ENCODE data around the gene MTHFD1. TPM values are rescaled to one million over a fixed set of nuclear protein-coding genes. Genes with fewer than 3 reads are reported as not detected.

MTHFD1 gene
- total and polyA plus RNA-seq, 2 of the 4 experiments (the other 2 are of a cell fraction): 32.2 to 64.9 TPM

DNA sequence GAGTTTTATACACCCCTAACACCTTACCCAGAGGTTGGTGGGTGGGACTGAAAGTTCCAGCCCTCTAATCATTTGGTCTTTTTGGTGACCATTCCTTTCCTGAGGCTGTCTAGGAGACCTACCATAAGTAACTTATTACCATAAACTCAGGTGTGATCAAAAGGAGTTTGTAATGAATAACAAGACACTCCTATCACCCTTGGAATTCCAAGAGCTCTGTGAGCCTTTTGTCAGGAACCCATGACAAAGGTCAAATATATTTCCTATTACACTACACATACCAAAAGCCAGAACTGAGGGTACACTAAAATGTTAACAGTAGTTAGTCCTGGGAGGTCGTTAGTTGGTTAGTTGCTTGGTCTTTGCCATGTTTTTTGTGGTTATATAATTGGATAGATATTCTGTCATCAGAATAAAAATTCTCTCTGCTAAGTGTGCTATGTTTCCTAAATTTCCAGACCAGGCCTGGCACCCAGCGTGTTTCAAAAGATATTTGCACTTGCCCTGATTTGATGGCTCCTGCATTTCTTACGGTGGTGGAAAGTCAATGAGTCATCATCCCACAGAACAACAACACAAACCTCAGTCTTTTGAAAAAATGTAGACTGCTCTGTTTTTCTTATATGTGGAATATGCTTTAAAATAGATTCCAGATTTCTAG is 50.2 kb downstream of the MTHFD1 start:
- TF ChIP-seq BHLHE40 (IDR thresholded peaks at IDR 0.05; ENCODE audit: low read depth, low read length) (peak; percentile 22; the same call in 1 of the 2 replicates), NFE2L2 (IDR thresholded peaks at IDR 0.05; ENCODE audit: low read depth, low read length) (0 out of 2 replicates have a peak, but pooled peaks have one; percentile 7), POLR2A (IDR thresholded peaks at IDR 0.05; ENCODE audit: low read depth, low read length) (no peak), MAFK (IDR thresholded peaks at IDR 0.05; ENCODE audit: low read depth, low read length) (peak; percentile 10; the same call in 1 of the 2 replicates), FOS (IDR thresholded peaks at IDR 0.05; ENCODE audit: low read depth, low read length) (peak; percentile 93)
- dilution Hi-C loops (cut with HindIII; ENCODE audit: low sequenced_read_pairs, unreplicated experiment) (no loop called here), intact Hi-C loops (cut with micrococcal nuclease) (no loop called here), in situ Hi-C loops (cut with MboI; ENCODE audit: low sequenced_read_pairs) (no loop called here)
- Histone ChIP-seq H2AK9ac (replicated peaks; ENCODE audit: low read depth, low read length, poor library complexity) (no peak overlapping the region), H3K23ac (ENCODE audit: low read depth, low read length) (no peak overlapping the region), H2BK15ac (ENCODE audit: low read depth, low read length) (0 out of 3 replicates have a peak overlapping the region, but pooled peaks have one; percentile 19), H3K9ac (ENCODE audit: low read depth, low read length) (no peak overlapping the region), H3K27me3 (ENCODE audit: control insufficient read depth, insufficient read depth, low read length) (no peaks in the 10 kb centered on the region), H2AFZ (replicated peaks; ENCODE audit: low read length, poor library complexity) (no peak overlapping the region), H3K4me2 (ENCODE audit: low read depth, low read length) (peak overlapping the region; percentile 52; the same call in 1 of the 2 replicates), H3K14ac (replicated peaks; ENCODE audit: low read depth, low read length) (no peak overlapping the region; the same call in 1 of the 2 replicates), H3K9me1 (ENCODE audit: insufficient read depth, low read length) (peaks cover 16% of the 10 kb centered on the region), H2BK120ac (ENCODE audit: low read depth, low read length) (0 out of 2 replicates have a peak overlapping the region, but pooled peaks have one; percentile 16), H2BK5ac (ENCODE audit: low read depth, low read length, poor library complexity, severe bottlenecking) (peak overlapping the region; percentile 17), H4K8ac (ENCODE audit: low read depth in 2 of 2, low read length in 2 of 2) (peak overlapping the region in 1 of 2 experiments; percentile 24; a peak in 1 of 4 replicates), H3K4me3 (ENCODE audit: insufficient read depth, low read depth, low read length) (no peak overlapping the region), H4K91ac (ENCODE audit: insufficient read depth, low read depth, low read length) (peak overlapping the region; percentile 12), H2AK5ac (ENCODE audit: low read depth, low read length) (no peak overlapping the region), H4K20me1 (ENCODE audit: insufficient read depth, low read length) (no peaks in the 10 kb centered on the region), H3K36me3 (ENCODE audit: control insufficient read depth, insufficient read depth, low read length) (peaks cover 18% of the 10 kb centered on the region), H3K18ac (ENCODE audit: low read depth, low read length) (peak overlapping the region; percentile 69; the same call in 1 of the 2 replicates), H3K27ac (ENCODE audit: insufficient read depth, low read length) (peak overlapping the region; percentile 23; the same call in 1 of the 2 replicates), H3K4me1 (ENCODE audit: control insufficient read depth, insufficient read depth, low read length) (peaks cover 10% of the 10 kb centered on the region), H2BK20ac (ENCODE audit: low read depth, low read length) (no peak overlapping the region; the same call in 1 of the 2 replicates), H3K9me3 (ENCODE audit: control insufficient read depth, insufficient read depth, low read length) (no peaks in the 10 kb centered on the region), H3K4ac (ENCODE audit: low read depth, low read length) (0 out of 2 replicates have a peak overlapping the region, but pooled peaks have one; percentile 49), H4K5ac (ENCODE audit: low read depth, low read length) (peak overlapping the region; percentile 12; the same call in 1 of the 2 replicates), H3K79me1 (ENCODE audit: low read depth in 1 of 2, low read length in 2 of 2) (peaks cover 0 to 15% of the 10 kb centered on the region in 2 experiments; a peak in 1 of 4 replicates), H3K56ac (ENCODE audit: extremely low read depth, insufficient read depth, low read length) (no peak overlapping the region)
- DNase-seq (peak; percentile 87), ATAC-seq (ENCODE audit: low read depth) (peak; percentile 93)
- POLR2A ChIA-PET (ENCODE audit: unreplicated experiment): no interaction called here
- no CpG with 5 or more reads among the region's 3 CpGs for WGBS, 2 experiments (ENCODE audit: extremely low coverage in 2 of 2, insufficient read length in 1 of 2)
- BruUV-seq (replicated peaks): no TSS peak
- CTCF ChIA-PET: interaction anchor here (1.0 to 1.6 kb wide), 2 partner anchors 8 to 40 kb away, joined by 4 read pairs; no protein-coding TSS in a partner anchor

Measured in IMR-90 (cell line).